ENCODE measurements around the gene BOC. TPM values are rescaled to one million over a fixed set of nuclear protein-coding genes. Genes with fewer than 3 reads are reported as not detected.

The BOC gene
- total and polyA plus RNA-seq, 2 experiments from 2014 or later: 2.1 to 4.1 TPM

DNA sequence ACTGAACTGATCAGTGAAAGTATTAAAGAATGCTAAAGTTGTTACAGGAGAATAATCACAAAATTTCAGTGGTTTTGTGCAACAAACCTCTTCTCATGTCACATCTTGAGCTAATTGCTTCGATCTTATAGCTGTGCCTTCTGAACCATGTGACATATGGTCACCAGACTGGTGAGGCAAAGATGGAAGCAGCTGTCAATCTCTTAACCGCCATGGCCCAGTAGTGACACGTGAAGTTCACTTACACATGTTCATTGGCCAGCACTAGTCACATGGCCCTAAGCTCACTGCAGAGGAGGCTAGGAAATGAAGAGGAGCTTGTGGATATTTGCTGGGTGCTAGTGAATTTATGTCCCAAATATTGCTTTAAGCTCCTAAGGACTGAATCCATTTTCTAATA is 32.5 kb downstream of the BOC start:
- Mint-ChIP-seq H3K4me3 (no peak overlapping the region), H3K27me3 (ENCODE audit: insufficient read depth, low read depth, poor library complexity) (peaks cover 15% of the 10 kb centered on the region), H3K9me3 (no peaks in the 10 kb centered on the region; the same call in 2 of the 3 replicates), H3K27ac (peak overlapping the region; percentile 19; the same call in 1 of the 2 replicates), H3K36me3 (ENCODE audit: low read depth) (no peaks in the 10 kb centered on the region), H3K4me1 (peaks cover 73% of the 10 kb centered on the region)
- Histone ChIP-seq H3K27ac (ENCODE audit: low read depth) (no peak overlapping the region), H3K4me1 (ENCODE audit: insufficient read depth) (peaks cover 47% of the 10 kb centered on the region), H4K20me1 (replicated peaks; ENCODE audit: insufficient read depth) (no peaks in the 10 kb centered on the region), H3K27me3 (ENCODE audit: insufficient read depth) (no peaks in the 10 kb centered on the region), H2AFZ (no peak overlapping the region), H3K4me3 (no peak overlapping the region), H3K9me2 (ENCODE audit: insufficient read depth) (no peaks in the 10 kb centered on the region), H3K79me2 (replicated peaks; ENCODE audit: insufficient read depth) (no peaks in the 10 kb centered on the region), H3K36me3 (ENCODE audit: insufficient read depth) (no peaks in the 10 kb centered on the region), H3F3A (replicated peaks; ENCODE audit: low read depth) (no peaks in the 10 kb centered on the region), H3K4me2 (0 out of 2 replicates have a peak overlapping the region, but pooled peaks have one; percentile 25)
- TF ChIP-seq CREB1 (CRISPR knock-in tag; IDR thresholded peaks at IDR 0.05; ENCODE audit: low read depth) (no peak), EZH2 (IDR thresholded peaks at IDR 0.05; ENCODE audit: low read depth, unreplicated experiment) (no peak), NANOG (IDR thresholded peaks at IDR 0.05; ENCODE audit: borderline replicate concordance) (no peak), JUNB (IDR thresholded peaks at IDR 0.05; ENCODE audit: unreplicated experiment) (no peak), ZNF331 (CRISPR knock-in tag; IDR thresholded peaks at IDR 0.05; ENCODE audit: low read depth) (no peak), STAT1 (IDR thresholded peaks at IDR 0.05; ENCODE audit: unreplicated experiment) (no peak), ZNF114 (CRISPR knock-in tag; IDR thresholded peaks at IDR 0.05) (no peak)
- TF ChIP-seq, protein P1, sequence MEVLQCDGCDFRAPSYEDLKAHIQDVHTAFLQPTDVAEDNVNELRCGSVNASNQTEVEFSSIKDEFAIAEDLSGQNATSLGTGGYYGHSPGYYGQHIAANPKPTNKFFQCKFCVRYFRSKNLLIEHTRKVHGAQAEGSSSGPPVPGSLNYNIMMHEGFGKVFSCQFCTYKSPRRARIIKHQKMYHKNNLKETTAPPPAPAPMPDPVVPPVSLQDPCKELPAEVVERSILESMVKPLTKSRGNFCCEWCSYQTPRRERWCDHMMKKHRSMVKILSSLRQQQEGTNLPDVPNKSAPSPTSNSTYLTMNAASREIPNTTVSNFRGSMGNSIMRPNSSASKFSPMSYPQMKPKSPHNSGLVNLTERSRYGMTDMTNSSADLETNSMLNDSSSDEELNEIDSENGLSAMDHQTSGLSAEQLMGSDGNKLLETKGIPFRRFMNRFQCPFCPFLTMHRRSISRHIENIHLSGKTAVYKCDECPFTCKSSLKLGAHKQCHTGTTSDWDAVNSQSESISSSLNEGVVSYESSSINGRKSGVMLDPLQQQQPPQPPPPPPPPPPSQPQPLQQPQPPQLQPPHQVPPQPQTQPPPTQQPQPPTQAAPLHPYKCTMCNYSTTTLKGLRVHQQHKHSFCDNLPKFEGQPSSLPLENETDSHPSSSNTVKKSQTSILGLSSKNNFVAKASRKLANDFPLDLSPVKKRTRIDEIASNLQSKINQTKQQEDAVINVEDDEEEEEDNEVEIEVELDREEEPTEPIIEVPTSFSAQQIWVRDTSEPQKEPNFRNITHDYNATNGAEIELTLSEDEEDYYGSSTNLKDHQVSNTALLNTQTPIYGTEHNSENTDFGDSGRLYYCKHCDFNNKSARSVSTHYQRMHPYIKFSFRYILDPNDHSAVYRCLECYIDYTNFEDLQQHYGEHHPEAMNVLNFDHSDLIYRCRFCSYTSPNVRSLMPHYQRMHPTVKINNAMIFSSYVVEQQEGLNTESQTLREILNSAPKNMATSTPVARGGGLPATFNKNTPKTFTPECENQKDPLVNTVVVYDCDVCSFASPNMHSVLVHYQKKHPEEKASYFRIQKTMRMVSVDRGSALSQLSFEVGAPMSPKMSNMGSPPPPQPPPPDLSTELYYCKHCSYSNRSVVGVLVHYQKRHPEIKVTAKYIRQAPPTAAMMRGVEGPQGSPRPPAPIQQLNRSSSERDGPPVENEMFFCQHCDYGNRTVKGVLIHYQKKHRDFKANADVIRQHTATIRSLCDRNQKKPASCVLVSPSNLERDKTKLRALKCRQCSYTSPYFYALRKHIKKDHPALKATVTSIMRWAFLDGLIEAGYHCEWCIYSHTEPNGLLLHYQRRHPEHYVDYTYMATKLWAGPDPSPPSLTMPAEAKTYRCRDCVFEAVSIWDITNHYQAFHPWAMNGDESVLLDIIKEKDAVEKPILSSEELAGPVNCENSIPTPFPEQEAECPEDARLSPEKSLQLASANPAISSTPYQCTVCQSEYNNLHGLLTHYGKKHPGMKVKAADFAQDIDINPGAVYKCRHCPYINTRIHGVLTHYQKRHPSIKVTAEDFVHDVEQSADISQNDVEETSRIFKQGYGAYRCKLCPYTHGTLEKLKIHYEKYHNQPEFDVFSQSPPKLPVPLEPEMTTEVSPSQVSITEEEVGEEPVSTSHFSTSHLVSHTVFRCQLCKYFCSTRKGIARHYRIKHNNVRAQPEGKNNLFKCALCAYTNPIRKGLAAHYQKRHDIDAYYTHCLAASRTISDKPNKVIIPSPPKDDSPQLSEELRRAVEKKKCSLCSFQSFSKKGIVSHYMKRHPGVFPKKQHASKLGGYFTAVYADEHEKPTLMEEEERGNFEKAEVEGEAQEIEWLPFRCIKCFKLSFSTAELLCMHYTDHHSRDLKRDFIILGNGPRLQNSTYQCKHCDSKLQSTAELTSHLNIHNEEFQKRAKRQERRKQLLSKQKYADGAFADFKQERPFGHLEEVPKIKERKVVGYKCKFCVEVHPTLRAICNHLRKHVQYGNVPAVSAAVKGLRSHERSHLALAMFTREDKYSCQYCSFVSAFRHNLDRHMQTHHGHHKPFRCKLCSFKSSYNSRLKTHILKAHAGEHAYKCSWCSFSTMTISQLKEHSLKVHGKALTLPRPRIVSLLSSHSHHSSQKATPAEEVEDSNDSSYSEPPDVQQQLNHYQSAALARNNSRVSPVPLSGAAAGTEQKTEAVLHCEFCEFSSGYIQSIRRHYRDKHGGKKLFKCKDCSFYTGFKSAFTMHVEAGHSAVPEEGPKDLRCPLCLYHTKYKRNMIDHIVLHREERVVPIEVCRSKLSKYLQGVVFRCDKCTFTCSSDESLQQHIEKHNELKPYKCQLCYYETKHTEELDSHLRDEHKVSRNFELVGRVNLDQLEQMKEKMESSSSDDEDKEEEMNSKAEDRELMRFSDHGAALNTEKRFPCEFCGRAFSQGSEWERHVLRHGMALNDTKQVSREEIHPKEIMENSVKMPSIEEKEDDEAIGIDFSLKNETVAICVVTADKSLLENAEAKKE (CRISPR knock-in tag; IDR thresholded peaks at IDR 0.05): no peak
- TF ChIP-seq, protein P2, sequence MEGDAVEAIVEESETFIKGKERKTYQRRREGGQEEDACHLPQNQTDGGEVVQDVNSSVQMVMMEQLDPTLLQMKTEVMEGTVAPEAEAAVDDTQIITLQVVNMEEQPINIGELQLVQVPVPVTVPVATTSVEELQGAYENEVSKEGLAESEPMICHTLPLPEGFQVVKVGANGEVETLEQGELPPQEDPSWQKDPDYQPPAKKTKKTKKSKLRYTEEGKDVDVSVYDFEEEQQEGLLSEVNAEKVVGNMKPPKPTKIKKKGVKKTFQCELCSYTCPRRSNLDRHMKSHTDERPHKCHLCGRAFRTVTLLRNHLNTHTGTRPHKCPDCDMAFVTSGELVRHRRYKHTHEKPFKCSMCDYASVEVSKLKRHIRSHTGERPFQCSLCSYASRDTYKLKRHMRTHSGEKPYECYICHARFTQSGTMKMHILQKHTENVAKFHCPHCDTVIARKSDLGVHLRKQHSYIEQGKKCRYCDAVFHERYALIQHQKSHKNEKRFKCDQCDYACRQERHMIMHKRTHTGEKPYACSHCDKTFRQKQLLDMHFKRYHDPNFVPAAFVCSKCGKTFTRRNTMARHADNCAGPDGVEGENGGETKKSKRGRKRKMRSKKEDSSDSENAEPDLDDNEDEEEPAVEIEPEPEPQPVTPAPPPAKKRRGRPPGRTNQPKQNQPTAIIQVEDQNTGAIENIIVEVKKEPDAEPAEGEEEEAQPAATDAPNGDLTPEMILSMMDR (conservative IDR thresholded peaks at IDR 0.05; ENCODE audit: low read depth in 2 of 2): no peak
- DNase-seq (ENCODE audit: low spot score) (no peak), ATAC-seq (no peak)
